Duodenal mucosa (tissue), 2 donors: ENCODE data around the gene NXPE4.

Experiments used
- H3K27ac ChIP-seq: one replicate; pipeline ENCODE4 v1.7.0; 2013; ENCODE audit warnings: low read depth, low read length
- H3K27me3 ChIP-seq, 2 donors: one replicate each; pipeline ENCODE4 v1.7.0; 2013; ENCODE audit warnings: low read length in 2 of 2, control low read depth in 1 of 2; ENCODE audit not compliant: insufficient read depth in 2 of 2, control insufficient read depth in 1 of 2
- H3K36me3 ChIP-seq, 2 donors: one replicate each; pipeline ENCODE4 v1.7.0; 2013; ENCODE audit warnings: low read length in 2 of 2, control low read depth in 1 of 2; ENCODE audit not compliant: insufficient read depth in 2 of 2, control insufficient read depth in 1 of 2
- H3K4me1 ChIP-seq, 2 donors: one replicate each; pipeline ENCODE4 v1.7.0; 2013; ENCODE audit warnings: low read length in 2 of 2, control low read depth in 1 of 2; ENCODE audit not compliant: insufficient read depth in 2 of 2, control insufficient read depth in 1 of 2
- H3K4me3 ChIP-seq, 2 donors: one replicate each; pipeline ENCODE4 v1.7.0; 2013; ENCODE audit warnings: low read length in 2 of 2, low read depth in 1 of 2
- H3K9ac ChIP-seq, 2 donors: one replicate each; pipeline ENCODE4 v1.7.0; 2013; ENCODE audit warnings: low read length in 2 of 2, low read depth in 1 of 2
- H3K9me3 ChIP-seq, 2 donors: one replicate each; pipeline ENCODE4 v1.7.0; 2013; ENCODE audit warnings: low read length in 2 of 2, control low read depth in 1 of 2; ENCODE audit not compliant: control insufficient read depth in 1 of 2

Gene NXPE4

GRCh38 chr11:114562166-114562916 lies 33.2 kb downstream of the NXPE4 start:
- no peaks in the 10 kb centered on the region for H3K9me3 ChIP-seq
- no peaks in the 10 kb centered on the region for H3K4me1 ChIP-seq
- H3K36me3 ChIP-seq = no peaks in the 10 kb centered on the region
- H3K27ac ChIP-seq = no peak overlapping the region
- H3K4me3 ChIP-seq = no peak overlapping the region
- H3K9ac ChIP-seq = no peak overlapping the region
- H3K27me3 ChIP-seq = no peaks in the 10 kb centered on the region

DNA sequence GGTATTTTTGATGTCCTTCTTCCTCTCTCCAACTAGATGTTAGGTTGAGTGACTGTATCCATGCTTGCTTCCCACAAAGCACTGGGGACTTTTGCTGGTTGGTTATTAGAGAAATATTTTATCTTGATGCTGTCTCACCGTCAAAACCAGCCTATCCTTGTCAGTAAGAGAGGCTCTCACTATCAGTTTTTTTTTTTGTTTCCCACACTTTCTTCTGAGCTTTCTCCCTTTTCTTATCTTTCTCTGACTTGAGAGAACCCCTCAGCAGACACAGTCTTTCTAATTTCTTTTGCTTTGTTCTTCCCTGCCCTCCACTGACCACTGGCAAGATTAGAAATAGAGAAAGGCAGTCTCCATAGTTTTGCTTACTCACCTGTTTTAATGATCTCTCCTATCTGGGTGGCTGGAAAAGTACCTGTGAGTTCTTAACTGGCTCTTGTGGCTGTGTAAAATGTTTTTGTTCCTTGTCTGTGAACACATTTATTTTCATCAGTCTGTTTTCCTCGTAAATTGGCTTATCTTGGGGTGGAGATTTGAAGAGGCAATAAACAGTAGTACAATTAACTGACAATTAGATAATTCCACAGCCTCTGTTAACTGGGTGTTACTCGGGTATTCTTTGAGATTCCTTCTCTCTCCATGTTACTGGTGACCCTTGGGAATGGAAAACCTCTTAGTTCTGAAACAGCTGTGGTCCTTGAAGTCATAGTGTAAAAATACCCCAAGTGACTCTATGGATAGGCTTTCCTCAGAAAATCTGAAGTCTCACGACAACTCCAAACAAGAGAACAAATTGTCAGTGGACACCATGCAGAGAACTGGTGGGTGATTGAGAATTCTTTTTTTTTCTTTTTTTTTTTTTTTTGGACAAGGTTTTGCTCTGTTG lies 35.9 kb downstream of the NXPE4 start, which contains the start of gene NXPE1:
NXPE1 (minus strand) TSS at position 457 of the 886 bp plus-strand sequence. CDS start 8,680 bp downstream, outside the sequence.
- no peak within 1 kb of the TSS for H3K4me3 ChIP-seq
- no peak within 1 kb of the TSS for H3K9ac ChIP-seq
- no peak within 1 kb of the TSS for H3K27ac ChIP-seq
- no peaks in the 10 kb centered on the region for H3K4me1 ChIP-seq
- H3K9me3 ChIP-seq = no peaks in the 10 kb centered on the region
- H3K27me3 ChIP-seq = no peaks in the 10 kb centered on the region
- no peaks in the 10 kb centered on the region for H3K36me3 ChIP-seq

DNA sequence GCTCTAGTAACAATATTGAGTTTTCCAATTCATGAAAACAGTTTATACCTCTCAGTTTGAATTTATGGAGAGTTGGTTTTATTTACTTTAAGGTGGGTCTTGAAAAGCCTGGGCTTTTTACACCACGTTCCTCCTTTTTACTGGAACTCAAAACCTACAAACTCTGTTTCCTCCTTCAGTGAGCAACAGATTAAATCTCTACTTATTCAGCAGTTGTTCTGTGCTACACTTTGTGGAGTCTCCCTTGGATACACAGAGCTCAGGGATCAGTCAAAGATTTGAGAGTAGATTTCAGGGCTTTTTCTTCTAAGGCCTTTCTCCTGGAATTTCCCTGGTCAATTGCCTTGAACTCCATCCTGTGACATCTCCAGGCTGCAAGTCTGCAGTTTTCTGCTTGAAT lies 39.5 kb downstream of the NXPE4 start:
- H3K4me3 ChIP-seq = no peak overlapping the region
- H3K4me1 ChIP-seq = no peaks in the 10 kb centered on the region

DNA sequence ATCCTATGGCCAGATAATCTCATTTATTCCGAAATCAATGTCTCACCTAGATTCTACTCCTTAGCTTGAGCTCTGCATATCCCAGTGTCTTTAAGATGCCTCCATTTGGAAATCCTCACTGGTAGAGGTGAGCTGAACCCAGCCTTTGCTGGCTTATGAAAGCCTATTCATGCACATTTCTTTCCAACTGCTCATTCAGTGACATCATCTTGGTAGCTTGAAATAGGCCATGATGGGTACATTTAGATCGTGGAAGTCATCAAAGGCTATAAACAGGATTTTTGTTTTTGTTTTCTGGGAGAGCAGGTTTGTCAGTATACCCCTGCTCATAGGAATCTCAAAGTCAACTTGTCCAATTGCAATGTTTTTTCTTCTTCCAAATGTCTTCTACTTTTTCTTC lies 41.9 kb downstream of the NXPE4 start:
- no peak overlapping the region for H3K4me3 ChIP-seq
- H3K9ac ChIP-seq = no peak overlapping the region
- no peak overlapping the region for H3K27ac ChIP-seq
- H3K9me3 ChIP-seq = no peaks in the 10 kb centered on the region
- no peaks in the 10 kb centered on the region for H3K36me3 ChIP-seq
- H3K27me3 ChIP-seq = no peaks in the 10 kb centered on the region
- no peaks in the 10 kb centered on the region for H3K4me1 ChIP-seq

More for the DNA sequence above, 39.5 kb downstream of the NXPE4 start:
- Histone ChIP-seq H3K36me3 (no peaks in the 10 kb centered on the region), H3K27ac (no peak overlapping the region), H3K9me3 (no peaks in the 10 kb centered on the region), H3K9ac (no peak overlapping the region), H3K27me3 (no peaks in the 10 kb centered on the region)

- Histone ChIP-seq H3K36me3 (no peaks in the 10 kb centered on the region), H3K4me3 (no peak overlapping the region), H3K4me1 (no peaks in the 10 kb centered on the region), H3K9me3 (no peaks in the 10 kb centered on the region), H3K27ac (no peak overlapping the region), H3K9ac (no peak overlapping the region), H3K27me3 (no peaks in the 10 kb centered on the region)
These were observed 44.5 kb downstream of the NXPE4 start for GRCh38 chr11:114551060-114551459.

GRCh38 chr11:114525682-114526081 lies 69.9 kb downstream of the NXPE4 start:
- H3K27ac ChIP-seq = no peak overlapping the region
- peaks cover 7 to 8% of the 10 kb centered on the region in 2 donors for H3K9me3 ChIP-seq
- no peaks in the 10 kb centered on the region for H3K36me3 ChIP-seq
- no peak overlapping the region for H3K9ac ChIP-seq
- no peaks in the 10 kb centered on the region for H3K27me3 ChIP-seq
- H3K4me1 ChIP-seq = no peaks in the 10 kb centered on the region
- H3K4me3 ChIP-seq = no peak overlapping the region

DNA sequence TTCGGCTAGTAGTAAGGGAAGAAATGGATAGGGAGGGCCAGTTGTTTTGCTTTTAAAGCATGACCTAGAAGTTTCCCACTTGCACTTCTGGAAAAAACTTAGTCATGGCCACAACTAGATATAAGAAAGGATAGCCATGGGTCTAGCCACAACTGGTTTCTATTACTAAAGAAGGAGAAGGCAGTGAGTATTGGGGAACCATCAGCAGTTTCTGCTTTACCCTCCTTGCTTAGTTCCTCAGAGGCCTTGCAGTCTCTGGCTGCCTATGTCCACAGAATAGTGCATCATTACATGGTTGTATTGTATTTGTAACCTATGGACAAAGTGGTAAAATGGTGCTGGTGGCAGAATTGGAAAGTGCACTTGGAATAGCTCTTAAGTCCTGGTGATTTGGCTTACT lies 71.5 kb downstream of the NXPE4 start:
- H3K9me3 ChIP-seq = peaks cover 7 to 8% of the 10 kb centered on the region in 2 donors

DNA sequence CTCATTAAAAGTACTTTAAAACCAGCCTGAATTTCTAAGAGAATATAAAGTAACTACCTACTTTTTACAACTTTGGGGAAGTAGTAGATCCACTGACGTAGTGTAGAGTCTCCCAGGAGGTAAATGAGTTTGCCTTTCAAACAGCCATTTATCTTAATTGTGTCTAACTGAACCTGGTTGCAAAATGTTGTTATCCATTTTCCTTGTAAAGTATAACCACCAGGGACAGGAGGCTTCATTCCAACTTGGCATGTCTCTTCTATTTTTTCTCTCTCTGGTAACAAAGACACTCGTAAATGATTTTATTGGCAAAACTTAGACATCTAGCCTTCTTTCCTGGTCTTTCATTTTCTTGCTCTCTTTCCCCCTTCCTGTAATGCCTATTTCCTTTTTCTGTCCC lies 72.8 kb downstream of the NXPE4 start:
- no peak overlapping the region for H3K4me3 ChIP-seq
- H3K27ac ChIP-seq = no peak overlapping the region
- H3K9me3 ChIP-seq = peaks cover 7 to 8% of the 10 kb centered on the region in 2 donors
- no peak overlapping the region for H3K9ac ChIP-seq
- no peaks in the 10 kb centered on the region for H3K4me1 ChIP-seq
- no peaks in the 10 kb centered on the region for H3K36me3 ChIP-seq
- no peaks in the 10 kb centered on the region for H3K27me3 ChIP-seq

More for the DNA sequence above, 71.5 kb downstream of the NXPE4 start:
- Histone ChIP-seq H3K36me3 (no peaks in the 10 kb centered on the region), H3K27ac (no peak overlapping the region), H3K27me3 (no peaks in the 10 kb centered on the region), H3K4me3 (no peak overlapping the region), H3K9ac (no peak overlapping the region), H3K4me1 (no peaks in the 10 kb centered on the region)
